Smooth muscle cell (in vitro differentiated cells): Measurements from ENCODE around the gene NME7. TPM values are rescaled to one million over a fixed set of nuclear protein-coding genes. Genes with fewer than 3 reads are reported as not detected.

Experiments
- DNase-seq: peaks from one replicate; lab custom pipeline; 2025; ENCODE audit not compliant: unreplicated experiment; lab: John Stamatoyannopoulos, UW
- H2AFZ ChIP-seq: fragments of 200-600 bp; sonication (generic); 2 replicates; pipeline ENCODE4 v1.6.0; 2016; ENCODE audit warnings: antibody characterized with exemption, low read depth, mild to moderate bottlenecking
- H3F3A ChIP-seq: fragments of 200-600 bp; sonication (generic); 2 replicates; pipeline ENCODE4 v1.6.0; 2017; ENCODE audit warnings: antibody characterized with exemption, low read depth
- H3K27ac ChIP-seq: fragments of 200-600 bp; sonication (generic); 2 replicates; pipeline ENCODE4 v1.5.1; 2016; ENCODE audit warnings: low read depth, mild to moderate bottlenecking
- H3K27me3 ChIP-seq: fragments of 200-600 bp; sonication (generic); 2 replicates; pipeline ENCODE4 v1.6.1; 2016; ENCODE audit warnings: low read depth, mild to moderate bottlenecking
- H3K36me3 ChIP-seq: fragments of 200-600 bp; sonication (generic); 2 replicates; pipeline ENCODE4 v1.5.1; 2016; ENCODE audit warnings: low read depth
- H3K4me1 ChIP-seq: fragments of 200-600 bp; sonication (generic); 2 replicates; pipeline ENCODE4 v1.5.1; 2016; ENCODE audit warnings: low read depth
- H3K4me2 ChIP-seq: fragments of 200-600 bp; sonication (generic); 2 replicates; pipeline ENCODE4 v1.6.0; 2016; ENCODE audit warnings: mild to moderate bottlenecking
- H3K4me3 ChIP-seq: fragments of 200-600 bp; sonication (generic); 2 replicates; pipeline ENCODE4 v1.5.1; 2016; ENCODE audit warnings: mild to moderate bottlenecking
- H3K79me2 ChIP-seq: fragments of 200-600 bp; sonication (generic); 2 replicates; pipeline ENCODE4 v1.6.0; 2016; ENCODE audit warnings: low read depth, mild to moderate bottlenecking
- H3K9ac ChIP-seq: fragments of 200-600 bp; sonication (generic); 2 replicates; pipeline ENCODE4 v1.6.0; 2016; ENCODE audit warnings: low read depth
- H3K9me3 ChIP-seq: fragments of 200-600 bp; sonication (generic); replicated peaks from 2 replicates; pipeline ENCODE4 v1.5.1; 2016; ENCODE audit warnings: low read depth
- H4K20me1 ChIP-seq: fragments of 200-600 bp; sonication (generic); 2 replicates; pipeline ENCODE4 v1.6.0; 2016; ENCODE audit warnings: low read depth
- CTCF ChIP-seq: fragments of 200-600 bp; sonication (generic); IDR thresholded peaks from 2 replicates; pipeline ENCODE4 v1.5.1; 2017; ENCODE audit warnings: borderline replicate concordance, mild to moderate bottlenecking, antibody characterized with exemption; ENCODE audit not compliant: insufficient read depth, poor library complexity, severe bottlenecking
- WGBS: methylation state at CpG from one replicate; pipeline ENCODE4 v1.1.7; 2016; ENCODE audit warnings: low lambda C conversion rate; 5-methylcytosine and 5-hydroxymethylcytosine counted together
- polyA plus RNA-seq: library from polyadenylated mRNA; unstranded; fragments of >200 nt; fragmentation: Nextera tagmentation; extraction: Ambion mirVana; gene quantifications from 2 replicates; pipeline ENCODE4 v1.2.1, GENCODE V29; 2016
- total RNA-seq: library from RNA; depleted of rRNA; stranded (reverse); fragments of >200 nt; gene quantifications from 2 replicates; pipeline ENCODE4 v1.2.3, GENCODE V29; 2014

NME7 gene
- total and polyA plus RNA-seq, 2 experiments from 2014 or later, result 26.5 to 77.8 TPM

- no peak overlapping the region for H2AFZ ChIP-seq
- no peaks in the 10 kb centered on the region for H3K9me3 ChIP-seq
- no peaks in the 10 kb centered on the region for H4K20me1 ChIP-seq
- no peaks in the 10 kb centered on the region for H3F3A ChIP-seq
- H3K27me3 ChIP-seq, result no peaks in the 10 kb centered on the region
- DNase-seq, result no peak
- WGBS, result 89% methylated on average over 3 of the region's 3 CpGs
- H3K79me2 ChIP-seq, result no peaks in the 10 kb centered on the region
- no peak overlapping the region for H3K4me2 ChIP-seq
- no peak overlapping the region for H3K9ac ChIP-seq
- H3K4me1 ChIP-seq, result no peaks in the 10 kb centered on the region
- H3K27ac ChIP-seq, result no peak overlapping the region
- H3K4me3 ChIP-seq, result no peak overlapping the region
- no peak for TF ChIP-seq CTCF
- no peaks in the 10 kb centered on the region for H3K36me3 ChIP-seq
Measured at GRCh38 chr1:169156580-169156979, 211.0 kb downstream of the NME7 start.

GRCh38 chr1:169155675-169156074 lies 211.9 kb downstream of the NME7 start:
- H3K4me1 ChIP-seq, result no peaks in the 10 kb centered on the region
- no peaks in the 10 kb centered on the region for H3K36me3 ChIP-seq
- no peaks in the 10 kb centered on the region for H3F3A ChIP-seq
- H4K20me1 ChIP-seq, result no peaks in the 10 kb centered on the region
- no peaks in the 10 kb centered on the region for H3K9me3 ChIP-seq
- DNase-seq, result no peak
- H3K27ac ChIP-seq, result no peak overlapping the region
- H3K4me2 ChIP-seq, result no peak overlapping the region
- no peaks in the 10 kb centered on the region for H3K79me2 ChIP-seq
- H3K9ac ChIP-seq, result no peak overlapping the region
- TF ChIP-seq CTCF, result no peak
- 89% methylated on average over 1 of the region's 1 CpG for WGBS
- H3K4me3 ChIP-seq, result no peak overlapping the region
- no peaks in the 10 kb centered on the region for H3K27me3 ChIP-seq
- H2AFZ ChIP-seq, result no peak overlapping the region

- Histone ChIP-seq H3F3A (no peaks in the 10 kb centered on the region), H3K79me2 (no peaks in the 10 kb centered on the region), H3K9ac (no peak overlapping the region), H3K4me1 (no peaks in the 10 kb centered on the region), H4K20me1 (no peaks in the 10 kb centered on the region), H3K27me3 (no peaks in the 10 kb centered on the region), H2AFZ (no peak overlapping the region), H3K36me3 (no peaks in the 10 kb centered on the region), H3K4me3 (no peak overlapping the region), H3K9me3 (no peaks in the 10 kb centered on the region), H3K27ac (no peak overlapping the region), H3K4me2 (no peak overlapping the region)
- DNase-seq, result no peak
- 93% methylated on average over 5 of the region's 5 CpGs for WGBS
- no peak for TF ChIP-seq CTCF
Measured at GRCh38 chr1:169151338-169151837, 216.2 kb downstream of the NME7 start.

GRCh38 chr1:169150641-169151337 lies 216.8 kb downstream of the NME7 start:
- Histone ChIP-seq H3K9ac (no peak overlapping the region), H3K36me3 (no peaks in the 10 kb centered on the region), H3K27ac (no peak overlapping the region), H3K79me2 (no peaks in the 10 kb centered on the region), H4K20me1 (no peaks in the 10 kb centered on the region), H3K27me3 (no peaks in the 10 kb centered on the region), H3F3A (no peaks in the 10 kb centered on the region), H3K9me3 (no peaks in the 10 kb centered on the region), H3K4me3 (no peak overlapping the region), H3K4me1 (no peaks in the 10 kb centered on the region), H2AFZ (no peak overlapping the region), H3K4me2 (no peak overlapping the region)
- no peak for DNase-seq
- TF ChIP-seq CTCF, result no peak
- WGBS, result over 99% methylated on average over 4 of the region's 4 CpGs
